Measurements from ENCODE around the gene BAZ1B. TPM values are rescaled to one million over a fixed set of nuclear protein-coding genes. Genes with fewer than 3 reads are reported as not detected.
A peak's percentile ranks its signal among the peaks of the same experiment; 100 is the strongest.
"Not testable (repeated sequence)": the region's sequence is repeated elsewhere in the genome, so short reads cannot be mapped to it uniquely, and the experiment has no call there.

The BAZ1B gene
- total RNA-seq, 1 donor from 2014 or later = 134 TPM

DNA sequence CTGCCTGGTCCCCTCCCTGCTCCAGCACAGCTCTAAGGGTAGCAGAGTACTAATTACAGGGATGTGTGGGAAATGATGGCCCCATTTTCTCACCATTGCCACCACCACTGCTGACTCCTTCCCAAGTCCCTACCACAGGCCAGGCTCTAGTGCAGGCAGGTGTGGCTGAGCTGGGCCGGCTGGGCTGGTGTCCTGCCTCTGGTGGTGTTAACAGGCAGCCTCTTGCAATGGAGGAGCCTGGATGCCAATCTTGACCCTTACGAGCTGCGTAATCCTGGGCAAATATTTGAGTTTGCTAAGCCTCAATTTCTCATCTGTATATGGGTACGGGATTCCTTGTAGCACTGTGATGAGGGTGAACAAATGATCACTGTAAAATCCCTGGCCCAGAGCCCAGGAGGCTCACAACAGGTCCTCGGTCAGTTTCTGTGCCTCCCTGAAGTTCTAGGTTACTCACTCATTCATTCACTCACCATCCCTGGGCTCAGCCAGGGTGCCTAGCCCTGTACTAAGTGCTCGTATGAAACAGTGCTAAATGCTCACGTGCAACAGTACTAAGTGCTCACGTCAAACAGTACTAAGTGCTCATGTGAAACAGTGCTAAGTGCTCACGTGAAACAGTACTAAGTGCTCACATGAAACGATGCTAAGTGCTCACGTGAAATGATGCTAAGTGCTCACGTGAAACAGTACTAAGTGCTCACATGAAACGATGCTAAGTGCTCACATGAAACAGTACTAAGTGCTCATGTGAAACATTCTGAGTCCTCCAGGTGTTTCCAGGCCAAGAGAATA, 90.9 kb downstream of the BAZ1B start:
- Mint-ChIP-seq H3K4me1 (peaks cover 34% of the 10 kb centered on the region), H3K27ac (ENCODE audit: unreplicated experiment) (no peak overlapping the region)

GRCh38 chr7:73430540-73430939, 91.6 kb downstream of the BAZ1B start:
- not testable (repeated sequence) for DNase-seq (ENCODE audit: low read depth, low spot score)
- H3K4me3 Mint-ChIP-seq = peak overlapping the region; percentile 6

More for the DNA sequence above, 90.9 kb downstream of the BAZ1B start:
- Mint-ChIP-seq H3K36me3 (ENCODE audit: low read depth) (no peaks in the 10 kb centered on the region), H3K9me3 (no peaks in the 10 kb centered on the region), H3K4me3 (peak overlapping the region; percentile 59), H3K27me3 (ENCODE audit: low read depth) (peaks cover 2% of the 10 kb centered on the region)
- DNase-seq (ENCODE audit: low read depth, low spot score) = no peak
- TF ChIP-seq CTCF (conservative IDR thresholded peaks at IDR 0.05) = no peak

GRCh38 chr7:73429622-73430505, 92.2 kb downstream of the BAZ1B start:
- H3K27ac Mint-ChIP-seq (ENCODE audit: unreplicated experiment) = no peak overlapping the region
- H3K36me3 Mint-ChIP-seq (ENCODE audit: low read depth) = no peaks in the 10 kb centered on the region
- DNase-seq (ENCODE audit: low read depth, low spot score) = no peak
- H3K4me1 Mint-ChIP-seq = peaks cover 30% of the 10 kb centered on the region
- no peak for TF ChIP-seq CTCF (conservative IDR thresholded peaks at IDR 0.05)
- no peaks in the 10 kb centered on the region for H3K9me3 Mint-ChIP-seq
- no peaks in the 10 kb centered on the region for H3K27me3 Mint-ChIP-seq (ENCODE audit: low read depth)
- H3K4me3 Mint-ChIP-seq = no peak overlapping the region

More at GRCh38 chr7:73430540-73430939, 91.6 kb downstream of the BAZ1B start:
- not testable (repeated sequence) for H3K27ac Mint-ChIP-seq (ENCODE audit: unreplicated experiment); H3K9me3 Mint-ChIP-seq; H3K27me3 Mint-ChIP-seq (ENCODE audit: low read depth); H3K36me3 Mint-ChIP-seq (ENCODE audit: low read depth)
- peaks cover 28% of the 10 kb centered on the region for H3K4me1 Mint-ChIP-seq

DNA sequence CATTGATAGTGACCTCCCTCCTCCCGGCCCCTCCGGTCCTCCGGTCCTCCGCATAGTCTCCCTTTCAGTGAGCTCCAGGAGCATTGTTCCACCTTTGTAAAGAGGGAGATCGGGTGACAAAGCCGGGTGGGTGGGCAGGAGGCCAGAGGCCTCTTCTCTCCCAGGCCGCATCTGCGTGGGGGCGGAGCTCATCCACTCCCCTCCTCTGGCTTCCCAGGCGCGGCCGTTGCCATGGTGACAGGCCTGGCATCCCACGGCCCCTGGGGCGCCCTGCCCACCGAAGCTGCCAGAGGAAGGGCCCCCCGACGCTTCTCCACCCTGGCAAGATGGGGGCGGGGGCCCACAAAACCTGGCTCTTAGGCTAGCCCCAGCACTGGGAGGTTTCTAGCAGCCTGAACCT, 92.9 kb downstream of the BAZ1B start:
- TF ChIP-seq CTCF (conservative IDR thresholded peaks at IDR 0.05) = no peak
- H3K9me3 Mint-ChIP-seq = no peaks in the 10 kb centered on the region
- H3K4me1 Mint-ChIP-seq = peaks cover 32% of the 10 kb centered on the region
- no peaks in the 10 kb centered on the region for H3K27me3 Mint-ChIP-seq (ENCODE audit: low read depth)
- DNase-seq (ENCODE audit: low read depth, low spot score) = peak; percentile 82
- H3K36me3 Mint-ChIP-seq (ENCODE audit: low read depth) = no peaks in the 10 kb centered on the region
- no peak overlapping the region for H3K27ac Mint-ChIP-seq (ENCODE audit: unreplicated experiment)
- H3K4me3 Mint-ChIP-seq = no peak overlapping the region

GRCh38 chr7:73427902-73428787, 93.9 kb downstream of the BAZ1B start:
- no peaks in the 10 kb centered on the region for H3K36me3 Mint-ChIP-seq (ENCODE audit: low read depth)
- TF ChIP-seq CTCF (conservative IDR thresholded peaks at IDR 0.05) = no peak
- no peak overlapping the region for H3K4me3 Mint-ChIP-seq
- no peak overlapping the region for H3K27ac Mint-ChIP-seq (ENCODE audit: unreplicated experiment)
- peaks cover 32% of the 10 kb centered on the region for H3K4me1 Mint-ChIP-seq
- no peaks in the 10 kb centered on the region for H3K27me3 Mint-ChIP-seq (ENCODE audit: low read depth)
- no peak for DNase-seq (ENCODE audit: low read depth, low spot score)
- H3K9me3 Mint-ChIP-seq = no peaks in the 10 kb centered on the region
